IMR-90 (cell line): ENCODE measurements around the gene SKP2. TPM values are rescaled to one million over a fixed set of nuclear protein-coding genes. Genes with fewer than 3 reads are reported as not detected.

Experiments
- ATAC-seq: fragments of 200-7000 bp; cut with Tn5 transposase; 2 replicates; pipeline ENCODE4 v1.9.1; 2020; ENCODE audit warnings: low read depth, mild to moderate bottlenecking, moderate library complexity
- BruUV-seq: library from RNA; stranded (reverse); fragments of 400-500 nt; replicated peaks from 2 replicates; lab custom pipeline; 2021; lab: Mats Ljungman, UMichigan
- CTCF ChIA-PET: fragments of 300-600 bp; formaldehyde crosslinking; extraction: SDS; loops from one replicate; lab custom pipeline; 2021; ENCODE audit warnings: antibody characterized with exemption; lab: Yijun Ruan, JAX
- POLR2A ChIA-PET: fragments of 300-600 bp; sonication (Branson Sonifier 250); formaldehyde crosslinking; loops from one replicate; lab custom pipeline; 2022; ENCODE audit warnings: antibody characterized with exemption; ENCODE audit not compliant: unreplicated experiment; lab: Charles Lee
- DNase-seq: peaks from one replicate; pipeline ENCODE4 v3.0.0; 2013
- H2AFZ ChIP-seq: replicated peaks from 2 replicates; pipeline ENCODE3; 2013; ENCODE audit warnings: low read length, mild to moderate bottlenecking; ENCODE audit not compliant: poor library complexity
- H2AK5ac ChIP-seq: 2 replicates; pipeline ENCODE4 v1.6.1; 2013; ENCODE audit warnings: low read depth, low read length, inconsistent platforms
- H2AK9ac ChIP-seq: replicated peaks from 2 replicates; pipeline ENCODE3; 2013; ENCODE audit warnings: mild to moderate bottlenecking, low read depth, low read length, moderate library complexity; ENCODE audit not compliant: poor library complexity
- H2BK120ac ChIP-seq: 2 replicates; pipeline ENCODE4 v1.6.1; 2013; ENCODE audit warnings: low read depth, low read length, inconsistent platforms
- H2BK15ac ChIP-seq: 3 replicates; pipeline ENCODE4 v1.6.1; 2013; ENCODE audit warnings: low read depth, low read length, inconsistent platforms
- H2BK20ac ChIP-seq: 2 replicates; pipeline ENCODE4 v1.6.1; 2013; ENCODE audit warnings: low read depth, mild to moderate bottlenecking, inconsistent platforms, low read length, moderate library complexity
- H2BK5ac ChIP-seq: 2 replicates; pipeline ENCODE4 v1.6.1; 2013; ENCODE audit warnings: mild to moderate bottlenecking, low read depth, low read length, inconsistent platforms; ENCODE audit not compliant: poor library complexity, severe bottlenecking
- H3K14ac ChIP-seq: replicated peaks from 2 replicates; pipeline ENCODE4 v1.6.1; 2013; ENCODE audit warnings: low read depth, low read length, inconsistent platforms
- H3K18ac ChIP-seq: 2 replicates; pipeline ENCODE4 v1.6.1; 2013; ENCODE audit warnings: low read depth, low read length, control low read depth
- H3K23ac ChIP-seq: 2 replicates; pipeline ENCODE4 v1.6.1; 2013; ENCODE audit warnings: low read depth, low read length, inconsistent platforms
- H3K27ac ChIP-seq: 2 replicates; pipeline ENCODE4 v1.5.1; 2013; ENCODE audit warnings: mild to moderate bottlenecking, control low read depth, low read length; ENCODE audit not compliant: insufficient read depth
- H3K27me3 ChIP-seq: 2 replicates; pipeline ENCODE4 v1.6.1; 2013; ENCODE audit warnings: low read length; ENCODE audit not compliant: control insufficient read depth, insufficient read depth
- H3K36me3 ChIP-seq: 2 replicates; pipeline ENCODE4 v1.6.1; 2013; ENCODE audit warnings: low read length, mixed read lengths; ENCODE audit not compliant: control insufficient read depth, insufficient read depth
- H3K4ac ChIP-seq: 2 replicates; pipeline ENCODE4 v1.6.1; 2013; ENCODE audit warnings: low read depth, low read length, inconsistent platforms
- H3K4me1 ChIP-seq: 2 replicates; pipeline ENCODE4 v1.6.1; 2013; ENCODE audit warnings: low read length, mixed read lengths; ENCODE audit not compliant: control insufficient read depth, insufficient read depth
- H3K4me2 ChIP-seq: 2 replicates; pipeline ENCODE4 v1.6.1; 2013; ENCODE audit warnings: low read depth, mild to moderate bottlenecking, control low read depth, low read length, moderate library complexity
- H3K4me3 ChIP-seq: 2 replicates; pipeline ENCODE4 v1.5.1; 2013; ENCODE audit warnings: low read depth, mild to moderate bottlenecking, control low read depth, low read length, moderate library complexity; ENCODE audit not compliant: insufficient read depth
- H3K56ac ChIP-seq: 2 replicates; pipeline ENCODE4 v1.6.1; 2013; ENCODE audit warnings: low read length, inconsistent platforms; ENCODE audit not compliant: insufficient read depth; ENCODE audit errors: extremely low read depth
- H3K79me1 ChIP-seq, 2 experiments: 2 replicates each; pipeline ENCODE4 v1.6.1; 2013; ENCODE audit warnings: low read length in 2 of 2, inconsistent platforms in 1 of 2, low read depth in 1 of 2
- H3K9ac ChIP-seq: 2 replicates; pipeline ENCODE4 v1.6.1; 2013; ENCODE audit warnings: low read depth, low read length, control low read depth
- H3K9me1 ChIP-seq: 2 replicates; pipeline ENCODE4 v1.6.1; 2013; ENCODE audit warnings: low read length, inconsistent platforms; ENCODE audit not compliant: insufficient read depth
- H3K9me3 ChIP-seq: 2 replicates; pipeline ENCODE4 v1.6.1; 2013; ENCODE audit warnings: low read length; ENCODE audit not compliant: control insufficient read depth, insufficient read depth
- H4K20me1 ChIP-seq: 2 replicates; pipeline ENCODE4 v1.6.1; 2013; ENCODE audit warnings: low read length, inconsistent platforms; ENCODE audit not compliant: insufficient read depth
- H4K5ac ChIP-seq: 2 replicates; pipeline ENCODE4 v1.6.1; 2013; ENCODE audit warnings: mild to moderate bottlenecking, low read depth, low read length, control low read depth
- H4K8ac ChIP-seq, 2 experiments: 2 replicates each; pipeline ENCODE4 v1.6.1; 2013; ENCODE audit warnings: low read depth in 2 of 2, low read length in 2 of 2, control low read depth in 1 of 2, inconsistent platforms in 1 of 2
- H4K91ac ChIP-seq: 2 replicates; pipeline ENCODE4 v1.6.1; 2013; ENCODE audit warnings: low read depth, low read length, inconsistent platforms; ENCODE audit not compliant: insufficient read depth
- BHLHE40 ChIP-seq: fragments of 150-350 bp; IDR thresholded peaks from 2 replicates; pipeline ENCODE4 v1.6.1; 2016; ENCODE audit warnings: mild to moderate bottlenecking, low read depth, low read length
- CEBPB ChIP-seq: IDR thresholded peaks from 2 replicates; pipeline ENCODE4 v1.6.1; 2012; ENCODE audit warnings: low read depth, low read length, improper control_type of control experiment
- CHD1 ChIP-seq: IDR thresholded peaks from 2 replicates; pipeline ENCODE4 v1.6.1; 2012; ENCODE audit warnings: low read depth, low read length, improper control_type of control experiment
- FOS ChIP-seq: fragments of 150-350 bp; IDR thresholded peaks from 2 replicates; pipeline ENCODE4 v1.6.1; 2016; ENCODE audit warnings: low read depth, low read length
- MAFK ChIP-seq: IDR thresholded peaks from 2 replicates; pipeline ENCODE4 v1.6.1; 2012; ENCODE audit warnings: low read depth, low read length, improper control_type of control experiment
- MAZ ChIP-seq: IDR thresholded peaks from 2 replicates; pipeline ENCODE4 v1.6.1; 2012; ENCODE audit warnings: low read depth, mild to moderate bottlenecking, low read length, improper control_type of control experiment, moderate library complexity, borderline replicate concordance
- MXI1 ChIP-seq: IDR thresholded peaks from 2 replicates; pipeline ENCODE4 v1.6.1; 2012; ENCODE audit warnings: low read depth, mild to moderate bottlenecking, low read length, moderate library complexity, borderline replicate concordance
- NFE2L2 ChIP-seq: fragments of 150-350 bp; IDR thresholded peaks from 2 replicates; pipeline ENCODE4 v1.6.1; 2016; ENCODE audit warnings: low read depth, mild to moderate bottlenecking, low read length
- POLR2A ChIP-seq: IDR thresholded peaks from 2 replicates; pipeline ENCODE4 v1.6.1; 2012; ENCODE audit warnings: mild to moderate bottlenecking, low read depth, low read length
- RAD21 ChIP-seq: IDR thresholded peaks from 2 replicates; pipeline ENCODE4 v1.6.1; 2012; ENCODE audit warnings: low read length, improper control_type of control experiment
- RCOR1 ChIP-seq: IDR thresholded peaks from 2 replicates; pipeline ENCODE4 v1.6.1; 2012; ENCODE audit warnings: mild to moderate bottlenecking, low read length, improper control_type of control experiment; ENCODE audit not compliant: insufficient replicate concordance
- RFX5 ChIP-seq: IDR thresholded peaks from 2 replicates; pipeline ENCODE4 v1.8.0; 2012; ENCODE audit warnings: low read depth, mild to moderate bottlenecking, low read length, moderate library complexity
- SMC3 ChIP-seq: fragments of 150-350 bp; IDR thresholded peaks from 2 replicates; pipeline ENCODE4 v1.6.1; 2016; ENCODE audit warnings: low read depth, mild to moderate bottlenecking, antibody characterized with exemption, low read length, moderate library complexity
- WGBS, 2 experiments: methylation state at CpG; one replicate each; pipeline versions ENCODE4 v1.1.5 to v1.1.7; 2013; ENCODE audit warnings: missing lambda C conversion rate in 2 of 2; ENCODE audit not compliant: insufficient read length in 1 of 2; ENCODE audit errors: extremely low coverage in 2 of 2; 5-methylcytosine and 5-hydroxymethylcytosine counted together
- dilution Hi-C: fragments of 300-500 bp; cut with HindIII; formaldehyde crosslinking; loops from one replicate; pipeline ENCODE4 v1.14.3; 2018; ENCODE audit warnings: low sequenced_read_pairs; ENCODE audit not compliant: unreplicated experiment
- in situ Hi-C: fragments of 300-500 bp; cut with MboI; formaldehyde crosslinking; loops from 3 replicates; pipeline ENCODE4 v1.14.3; 2019; ENCODE audit warnings: low sequenced_read_pairs, inconsistent platforms, mixed read lengths
- intact Hi-C: fragments of 100-400 bp; cut with micrococcal nuclease; formaldehyde crosslinking; loops from 2 replicates; pipeline ENCODE4 v1.10.0; 2022
- polyA plus RNA-seq, 3 experiments: library from polyadenylated mRNA; depleted of rRNA; stranded (reverse); fragments of >200 nt; gene quantifications; 2 replicates each; pipeline ENCODE4 v1.2.3, GENCODE V29; 2012; ENCODE audit warnings: low replicate concordance in 1 of 3
- total RNA-seq: library from RNA; depleted of rRNA; stranded (reverse); fragments of >200 nt; gene quantifications from 2 replicates; pipeline ENCODE4 v1.2.3, GENCODE V29; 2012
- TF ChIP-seq, protein P1 (sequence below): fragments of 150-350 bp; IDR thresholded peaks from 2 replicates; pipeline ENCODE4 v1.6.1; 2017; ENCODE audit warnings: mild to moderate bottlenecking, antibody characterized with exemption, low read length, low read depth
- TF ChIP-seq, protein P2 (sequence below): conservative IDR thresholded peaks from 2 replicates; pipeline ENCODE4 v1.5.1; 2012; ENCODE audit warnings: mild to moderate bottlenecking, low read depth, low read length, improper control_type of control experiment
- TF ChIP-seq, protein P3 (sequence below): fragments of 150-350 bp; IDR thresholded peaks from 2 replicates; pipeline ENCODE4 v1.6.1; 2016; ENCODE audit warnings: low read depth, mild to moderate bottlenecking, low read length, moderate library complexity, borderline replicate concordance

Gene SKP2
- total and polyA plus RNA-seq, 2 of the 4 experiments (the other 2 are of a cell fraction), result 23.3 to 92.1 TPM

DNA sequence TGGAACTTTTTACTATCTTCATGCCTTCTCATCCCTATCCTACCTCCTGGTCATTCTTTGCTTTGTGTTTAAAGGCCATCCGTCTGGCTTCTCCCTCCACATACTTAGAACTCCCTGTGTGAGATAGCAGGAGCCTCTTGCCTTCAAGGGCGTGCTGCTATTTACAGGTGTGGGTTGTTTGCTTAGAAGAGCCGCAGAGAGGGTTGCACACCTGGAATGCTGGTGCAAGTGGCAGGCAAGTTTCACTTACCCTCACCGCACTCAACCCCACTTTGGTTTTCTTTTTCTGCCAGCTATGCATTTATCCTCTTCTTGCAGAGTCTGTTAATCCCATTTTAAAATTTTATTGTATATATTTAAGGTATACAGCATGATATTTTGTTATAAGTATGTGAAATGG, 12.6 kb downstream of the SKP2 start:
- H3K79me1 ChIP-seq, result peaks cover 43 to 49% of the 10 kb centered on the region in 2 experiments
- H3K9me1 ChIP-seq, result no peaks in the 10 kb centered on the region
- no peak overlapping the region for H4K8ac ChIP-seq
- no peak overlapping the region for H3K14ac ChIP-seq
- peaks cover 63% of the 10 kb centered on the region for H3K36me3 ChIP-seq
- no peak overlapping the region for H3K18ac ChIP-seq
- intact Hi-C loops, result no loop called here
- H4K20me1 ChIP-seq, result peaks cover 4% of the 10 kb centered on the region; the same call in 1 of the 2 replicates
- no peak overlapping the region for H3K9ac ChIP-seq
- H3K4ac ChIP-seq, result no peak overlapping the region
- no CpG with 5 or more reads among the region's 4 CpGs for WGBS, 2 experiments
- no peaks in the 10 kb centered on the region for H3K27me3 ChIP-seq
- no peak overlapping the region for H3K56ac ChIP-seq
- CTCF ChIA-PET, result no interaction called here
- BruUV-seq, result no TSS peak
- no peak overlapping the region for H4K91ac ChIP-seq
- H3K23ac ChIP-seq, result no peak overlapping the region
- no peak overlapping the region for H4K5ac ChIP-seq
- H2BK20ac ChIP-seq, result no peak overlapping the region
- H2AK9ac ChIP-seq, result no peak overlapping the region
- H3K4me2 ChIP-seq, result no peak overlapping the region
- ATAC-seq (no peak), DNase-seq (no peak)
- no peaks in the 10 kb centered on the region for H3K9me3 ChIP-seq
- no peak overlapping the region for H2AFZ ChIP-seq
- no peak overlapping the region for H2BK15ac ChIP-seq
- no peaks in the 10 kb centered on the region for H3K4me1 ChIP-seq
- H2AK5ac ChIP-seq, result no peak overlapping the region
- TF ChIP-seq NFE2L2, result no peak
- no peak for TF ChIP-seq FOS
- TF ChIP-seq, protein P1, sequence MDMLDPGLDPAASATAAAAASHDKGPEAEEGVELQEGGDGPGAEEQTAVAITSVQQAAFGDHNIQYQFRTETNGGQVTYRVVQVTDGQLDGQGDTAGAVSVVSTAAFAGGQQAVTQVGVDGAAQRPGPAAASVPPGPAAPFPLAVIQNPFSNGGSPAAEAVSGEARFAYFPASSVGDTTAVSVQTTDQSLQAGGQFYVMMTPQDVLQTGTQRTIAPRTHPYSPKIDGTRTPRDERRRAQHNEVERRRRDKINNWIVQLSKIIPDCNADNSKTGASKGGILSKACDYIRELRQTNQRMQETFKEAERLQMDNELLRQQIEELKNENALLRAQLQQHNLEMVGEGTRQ, result no peak
- no peak for TF ChIP-seq RFX5
- TF ChIP-seq MAFK, result no peak
- TF ChIP-seq MAZ, result no peak
- TF ChIP-seq SMC3, result no peak
- TF ChIP-seq BHLHE40, result no peak
- TF ChIP-seq CEBPB, result no peak
- TF ChIP-seq CHD1, result no peak
- TF ChIP-seq RAD21, result no peak
- TF ChIP-seq, protein P2, sequence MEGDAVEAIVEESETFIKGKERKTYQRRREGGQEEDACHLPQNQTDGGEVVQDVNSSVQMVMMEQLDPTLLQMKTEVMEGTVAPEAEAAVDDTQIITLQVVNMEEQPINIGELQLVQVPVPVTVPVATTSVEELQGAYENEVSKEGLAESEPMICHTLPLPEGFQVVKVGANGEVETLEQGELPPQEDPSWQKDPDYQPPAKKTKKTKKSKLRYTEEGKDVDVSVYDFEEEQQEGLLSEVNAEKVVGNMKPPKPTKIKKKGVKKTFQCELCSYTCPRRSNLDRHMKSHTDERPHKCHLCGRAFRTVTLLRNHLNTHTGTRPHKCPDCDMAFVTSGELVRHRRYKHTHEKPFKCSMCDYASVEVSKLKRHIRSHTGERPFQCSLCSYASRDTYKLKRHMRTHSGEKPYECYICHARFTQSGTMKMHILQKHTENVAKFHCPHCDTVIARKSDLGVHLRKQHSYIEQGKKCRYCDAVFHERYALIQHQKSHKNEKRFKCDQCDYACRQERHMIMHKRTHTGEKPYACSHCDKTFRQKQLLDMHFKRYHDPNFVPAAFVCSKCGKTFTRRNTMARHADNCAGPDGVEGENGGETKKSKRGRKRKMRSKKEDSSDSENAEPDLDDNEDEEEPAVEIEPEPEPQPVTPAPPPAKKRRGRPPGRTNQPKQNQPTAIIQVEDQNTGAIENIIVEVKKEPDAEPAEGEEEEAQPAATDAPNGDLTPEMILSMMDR, result no peak
- TF ChIP-seq, protein P3, sequence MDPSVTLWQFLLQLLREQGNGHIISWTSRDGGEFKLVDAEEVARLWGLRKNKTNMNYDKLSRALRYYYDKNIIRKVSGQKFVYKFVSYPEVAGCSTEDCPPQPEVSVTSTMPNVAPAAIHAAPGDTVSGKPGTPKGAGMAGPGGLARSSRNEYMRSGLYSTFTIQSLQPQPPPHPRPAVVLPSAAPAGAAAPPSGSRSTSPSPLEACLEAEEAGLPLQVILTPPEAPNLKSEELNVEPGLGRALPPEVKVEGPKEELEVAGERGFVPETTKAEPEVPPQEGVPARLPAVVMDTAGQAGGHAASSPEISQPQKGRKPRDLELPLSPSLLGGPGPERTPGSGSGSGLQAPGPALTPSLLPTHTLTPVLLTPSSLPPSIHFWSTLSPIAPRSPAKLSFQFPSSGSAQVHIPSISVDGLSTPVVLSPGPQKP, result no peak
- no peak for TF ChIP-seq POLR2A
- TF ChIP-seq MXI1, result no peak
- TF ChIP-seq RCOR1, result no peak
- no peak overlapping the region for H3K27ac ChIP-seq
- in situ Hi-C loops, result no loop called here
- no peak overlapping the region for H2BK5ac ChIP-seq
- H2BK120ac ChIP-seq, result no peak overlapping the region
- dilution Hi-C loops, result no loop called here
- POLR2A ChIA-PET, result no interaction called here
- no peak overlapping the region for H3K4me3 ChIP-seq
